Psoas muscle (tissue), 8 donors: Measurements from ENCODE around the gene TACC3. TPM values are rescaled to one million over a fixed set of nuclear protein-coding genes. Genes with fewer than 3 reads are reported as not detected.

Source experiments
- ATAC-seq, 4 donors: fragments of 200-7000 bp; cut with Tn5 transposase; one replicate each; pipeline ENCODE4 v1.9.1; 2020; ENCODE audit warnings: moderate library complexity in 3 of 4, mild to moderate bottlenecking in 2 of 4
- DNase-seq, 2 donors: peaks; one replicate each; pipeline ENCODE4 v3.0.0-alpha.2; 2020
- H3K27ac ChIP-seq: fragments of 200-600 bp; one replicate; pipeline ENCODE4 v1.8.0; 2022
- H3K27me3 ChIP-seq, 3 donors: fragments of 200-600 bp in 1 of 3; one replicate each; pipeline versions ENCODE4 v1.6.1 to v1.8.0; 2013 to 2022; ENCODE audit warnings: low read length in 2 of 3, mild to moderate bottlenecking in 2 of 3, moderate library complexity in 1 of 3; ENCODE audit not compliant: insufficient read depth in 3 of 3
- H3K36me3 ChIP-seq, 2 donors: fragments of 200-600 bp in 1 of 2; one replicate each; pipeline versions ENCODE4 v1.6.1 to v1.8.0; 2013 to 2022; ENCODE audit warnings: low read depth in 1 of 2, mild to moderate bottlenecking in 1 of 2, moderate library complexity in 1 of 2; ENCODE audit not compliant: insufficient read depth in 1 of 2
- H3K4me1 ChIP-seq: fragments of 200-600 bp; one replicate; pipeline ENCODE4 v1.8.0; 2022
- H3K4me3 ChIP-seq: fragments of 200-600 bp; one replicate; pipeline ENCODE4 v1.8.0; 2022; ENCODE audit warnings: mild to moderate bottlenecking
- H3K9me3 ChIP-seq: fragments of 200-600 bp; one replicate; pipeline ENCODE4 v1.8.0; 2022
- WGBS, 3 donors: extraction: QIAGEN DNeasy Blood & Tissue Kit; methylation state at CpG; one replicate each; pipeline versions ENCODE4 v1.1.6 to v1.1.7; 2013; 5-methylcytosine and 5-hydroxymethylcytosine counted together
- intact Hi-C, 2 donors: fragments of 100-400 bp; cut with DNase I; formaldehyde crosslinking; loops; one replicate each; pipeline versions ENCODE4 v1.11.0 to v1.14.2; 2022
- polyA plus RNA-seq, 3 donors: library from polyadenylated mRNA; stranded (reverse); fragments of 200-250 nt; gene quantifications; one replicate each; pipeline ENCODE4 v1.2.3, GENCODE V29; 2013
- total RNA-seq, 4 donors: library from RNA; stranded (reverse); fragmentation: NEBNext Ultra II Directional in 2 of 4; extraction: Animal tissue kit (Norgen Biotek cat#: 25700) in 2 of 4; gene quantifications; one replicate each; pipeline versions ENCODE4 v1.2.1 to v1.2.4, GENCODE V29; 2021 to 2023
- TF ChIP-seq, protein P1 (sequence below): fragments of 200-600 bp; IDR thresholded peaks from one replicate; pipeline ENCODE4 v1.8.0; 2022; ENCODE audit warnings: antibody characterized with exemption
- donor health status: healthy with polysubstance abuse.
- donor health status: DM: no; HTN: no; CAD: no; lungs with moderate emphysema.
- donor health status: Bipolar disorder and iron deficiency.
- donor health status: healthy.
- donor health status: DM: yes; HTN: yes; CAD: no.
- donor health status: DM: no; HTN: no; CAD: no.
- donor health status: DM: no; HTN: no; CAD: no.
- donor health status: DM: yes; HTN: yes; CAD: no.

The TACC3 gene
- total and polyA plus RNA-seq, 7 donors: 2.2 to 4.8 (median 2.9) TPM

- H3K27ac ChIP-seq: no peak overlapping the region
- DNase-seq: no peak
- peaks cover 4% of the 10 kb centered on the region for H3K9me3 ChIP-seq
- H3K27me3 ChIP-seq: no peaks in the 10 kb centered on the region
- no peak for ATAC-seq
- no peak overlapping the region for H3K4me3 ChIP-seq
- intact Hi-C loops: no loop called here
- 85 to 90% (median 89%) methylated on average over 8 to 9 of the region's 9 CpGs for WGBS, 3 donors
- peaks cover 7 to 56% of the 10 kb centered on the region in 2 donors for H3K36me3 ChIP-seq
- no peaks in the 10 kb centered on the region for H3K4me1 ChIP-seq
- TF ChIP-seq, protein P1, sequence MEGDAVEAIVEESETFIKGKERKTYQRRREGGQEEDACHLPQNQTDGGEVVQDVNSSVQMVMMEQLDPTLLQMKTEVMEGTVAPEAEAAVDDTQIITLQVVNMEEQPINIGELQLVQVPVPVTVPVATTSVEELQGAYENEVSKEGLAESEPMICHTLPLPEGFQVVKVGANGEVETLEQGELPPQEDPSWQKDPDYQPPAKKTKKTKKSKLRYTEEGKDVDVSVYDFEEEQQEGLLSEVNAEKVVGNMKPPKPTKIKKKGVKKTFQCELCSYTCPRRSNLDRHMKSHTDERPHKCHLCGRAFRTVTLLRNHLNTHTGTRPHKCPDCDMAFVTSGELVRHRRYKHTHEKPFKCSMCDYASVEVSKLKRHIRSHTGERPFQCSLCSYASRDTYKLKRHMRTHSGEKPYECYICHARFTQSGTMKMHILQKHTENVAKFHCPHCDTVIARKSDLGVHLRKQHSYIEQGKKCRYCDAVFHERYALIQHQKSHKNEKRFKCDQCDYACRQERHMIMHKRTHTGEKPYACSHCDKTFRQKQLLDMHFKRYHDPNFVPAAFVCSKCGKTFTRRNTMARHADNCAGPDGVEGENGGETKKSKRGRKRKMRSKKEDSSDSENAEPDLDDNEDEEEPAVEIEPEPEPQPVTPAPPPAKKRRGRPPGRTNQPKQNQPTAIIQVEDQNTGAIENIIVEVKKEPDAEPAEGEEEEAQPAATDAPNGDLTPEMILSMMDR: no peak
These were observed 18.0 kb downstream of the TACC3 start for GRCh38 chr4:1739358-1739757.

DNA sequence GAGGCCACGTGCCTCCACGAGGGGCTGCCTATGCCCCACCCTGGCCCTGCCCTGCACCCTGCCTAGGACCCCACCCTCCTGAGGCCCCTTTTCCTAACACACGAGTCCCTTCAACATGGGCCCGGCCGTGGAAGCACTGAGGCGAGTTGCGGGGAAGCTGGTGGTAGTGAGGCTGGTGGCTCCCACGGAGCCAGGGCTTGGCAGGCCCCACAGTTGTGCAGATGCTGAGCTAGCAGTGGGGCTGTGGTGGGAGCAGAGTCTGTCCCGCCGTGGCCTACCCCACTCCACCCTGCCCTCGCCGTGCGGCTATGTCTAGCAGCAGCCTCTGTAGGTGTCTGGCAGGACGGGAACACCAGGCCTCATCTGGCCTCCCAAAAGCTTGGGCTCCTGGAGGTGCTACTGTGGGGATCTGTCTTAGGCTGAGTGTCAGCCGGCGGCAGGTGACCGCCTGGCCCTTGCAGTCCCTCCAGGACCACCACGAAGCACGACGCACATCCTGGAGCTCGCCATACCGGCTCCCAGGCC lies 18.8 kb downstream of the TACC3 start:
- Histone ChIP-seq H3K27ac (no peak overlapping the region), H3K27me3 (no peaks in the 10 kb centered on the region), H3K4me3 (no peak overlapping the region), H3K9me3 (peaks cover 4% of the 10 kb centered on the region), H3K36me3 (peaks cover 7 to 56% of the 10 kb centered on the region in 2 donors), H3K4me1 (no peaks in the 10 kb centered on the region)
- 90 to 95% (median 95%) methylated on average over 21 to 22 of the region's 22 CpGs for WGBS, 3 donors
- TF ChIP-seq, protein P1: no peak
- ATAC-seq (no peak), DNase-seq (no peak)
- intact Hi-C loops: no loop called here

GRCh38 chr4:1741208-1741607 lies 19.9 kb downstream of the TACC3 start:
- DNase-seq (no peak), ATAC-seq (no peak)
- Histone ChIP-seq H3K27me3 (no peaks in the 10 kb centered on the region), H3K9me3 (peaks cover 4% of the 10 kb centered on the region), H3K27ac (no peak overlapping the region), H3K4me3 (no peak overlapping the region), H3K36me3 (peaks cover 7 to 47% of the 10 kb centered on the region in 2 donors), H3K4me1 (no peaks in the 10 kb centered on the region)
- 90 to 94% (median 90%) methylated on average over 15 to 17 of the region's 17 CpGs for WGBS, 3 donors
- TF ChIP-seq, protein P1: no peak
- intact Hi-C loops: no loop called here

- Histone ChIP-seq H3K36me3 (peaks cover 4 to 26% of the 10 kb centered on the region in 2 donors), H3K9me3 (no peaks in the 10 kb centered on the region), H3K27me3 (peaks cover 0 to 7% (median 0%) of the 10 kb centered on the region in 3 donors), H3K4me3 (no peak overlapping the region), H3K27ac (no peak overlapping the region), H3K4me1 (no peaks in the 10 kb centered on the region)
- TF ChIP-seq, protein P1: no peak
- DNase-seq: no peak
- 75 to 96% (median 84%) methylated on average over 12 of the region's 12 CpGs for WGBS, 3 donors
- no peak for ATAC-seq
- intact Hi-C loops: no loop called here
These were observed 22.2 kb downstream of the TACC3 start for GRCh38 chr4:1743551-1743950.

- DNase-seq (no peak), ATAC-seq (no peak)
- TF ChIP-seq, protein P1: no peak
- Histone ChIP-seq H3K36me3 (peaks cover 4 to 26% of the 10 kb centered on the region in 2 donors), H3K27ac (no peak overlapping the region), H3K4me1 (no peaks in the 10 kb centered on the region), H3K27me3 (peaks cover 0 to 8% (median 0%) of the 10 kb centered on the region in 3 donors), H3K4me3 (no peak overlapping the region), H3K9me3 (no peaks in the 10 kb centered on the region)
- intact Hi-C loops: no loop called here
- 86 to 95% (median 94%) methylated on average over 6 of the region's 6 CpGs for WGBS, 3 donors
These were observed 22.7 kb downstream of the TACC3 start for GRCh38 chr4:1743975-1744374.
